Measurements from ENCODE around the gene HCK. TPM values are rescaled to one million over a fixed set of nuclear protein-coding genes. Genes with fewer than 3 reads are reported as not detected.

The HCK gene
- total and polyA plus RNA-seq, 4 donors: 18.5 to 304 (median 61.2) TPM

- Histone ChIP-seq H3K36me3 (ENCODE audit: control insufficient read depth in 4 of 4, insufficient read depth in 4 of 4, low read length in 4 of 4) (no peaks in the 10 kb centered on the region), H3K27ac (ENCODE audit: low read depth in 1 of 2, low read length in 1 of 2) (peak overlapping the region; percentile 34 to 49), H3K27me3 (ENCODE audit: control insufficient read depth in 3 of 3, insufficient read depth in 3 of 3, low read length in 2 of 3) (no peaks in the 10 kb centered on the region), H3K9ac (ENCODE audit: insufficient read depth in 1 of 2, low read length in 2 of 2) (no peak overlapping the region), H3K4me3 (no peak overlapping the region), H3K4me1 (ENCODE audit: control insufficient read depth in 5 of 5, insufficient read depth in 5 of 5, low read length in 5 of 5) (peaks cover 0 to 7% (median 0%) of the 10 kb centered on the region in 5 donors), H3K9me3 (ENCODE audit: control insufficient read depth in 4 of 4, insufficient read depth in 3 of 4, low read length in 3 of 4) (no peaks in the 10 kb centered on the region)
- WGBS, 2 donors: 79 to 85% methylated on average over 7 of the region's 7 CpGs
- DNase-seq: no peak
- ATAC-seq (ENCODE audit: insufficient read depth, low FRiP score): no peak
- TF ChIP-seq CTCF (IDR thresholded peaks at IDR 0.05; ENCODE audit: control extremely low read depth, extremely low read depth): no peak
Measured at GRCh38 chr20:32009564-32009963, 42.5 kb upstream of the HCK start.

GRCh38 chr20:32010101-32010500 is 41.9 kb upstream of the HCK start, which contains the start of gene CCM2L:
CCM2L (plus strand) TSS chr20:32010438; CDS start chr20:32010455, 17 bp downstream.
- no peak for TF ChIP-seq CTCF (IDR thresholded peaks at IDR 0.05; ENCODE audit: control extremely low read depth, extremely low read depth)
- H3K27ac ChIP-seq (ENCODE audit: low read depth in 1 of 2, low read length in 1 of 2): peak within 1 kb of the TSS; percentile 66 to 90
- no peaks in the 10 kb centered on the region for H3K36me3 ChIP-seq (ENCODE audit: control insufficient read depth in 4 of 4, insufficient read depth in 4 of 4, low read length in 4 of 4)
- no peak within 1 kb of the TSS for H3K9ac ChIP-seq (ENCODE audit: insufficient read depth in 1 of 2, low read length in 2 of 2)
- peaks cover 0 to 4% (median 0%) of the 10 kb centered on the region in 3 donors for H3K27me3 ChIP-seq (ENCODE audit: control insufficient read depth in 3 of 3, insufficient read depth in 3 of 3, low read length in 2 of 3)
- DNase-seq (no peak), ATAC-seq (ENCODE audit: insufficient read depth, low FRiP score) (no peak)
- peaks cover 0 to 7% (median 0%) of the 10 kb centered on the region in 5 donors for H3K4me1 ChIP-seq (ENCODE audit: control insufficient read depth in 5 of 5, insufficient read depth in 5 of 5, low read length in 5 of 5)
- no peaks in the 10 kb centered on the region for H3K9me3 ChIP-seq (ENCODE audit: control insufficient read depth in 4 of 4, insufficient read depth in 3 of 4, low read length in 3 of 4)
- WGBS, 2 donors: 49 to 59% methylated on average over 2 of the region's 2 CpGs
- H3K4me3 ChIP-seq: peak within 1 kb of the TSS; percentile 51

GRCh38 chr20:32010666-32011065 is 41.4 kb upstream of the HCK start:
- DNase-seq (no peak), ATAC-seq (ENCODE audit: insufficient read depth, low FRiP score) (no peak)
- 45 to 67% methylated on average over 8 of the region's 8 CpGs for WGBS, 2 donors
- Histone ChIP-seq H3K4me3 (peak overlapping the region; percentile 51), H3K9me3 (ENCODE audit: control insufficient read depth in 4 of 4, insufficient read depth in 3 of 4, low read length in 3 of 4) (no peaks in the 10 kb centered on the region), H3K9ac (ENCODE audit: insufficient read depth in 1 of 2, low read length in 2 of 2) (no peak overlapping the region), H3K27me3 (ENCODE audit: control insufficient read depth in 3 of 3, insufficient read depth in 3 of 3, low read length in 2 of 3) (peaks cover 0 to 8% (median 0%) of the 10 kb centered on the region in 3 donors), H3K27ac (ENCODE audit: low read depth in 1 of 2, low read length in 1 of 2) (peak overlapping the region; percentile 66 to 90), H3K36me3 (ENCODE audit: control insufficient read depth in 4 of 4, insufficient read depth in 4 of 4, low read length in 4 of 4) (no peaks in the 10 kb centered on the region), H3K4me1 (ENCODE audit: control insufficient read depth in 5 of 5, insufficient read depth in 5 of 5, low read length in 5 of 5) (peaks cover 0 to 7% (median 0%) of the 10 kb centered on the region in 5 donors)
- TF ChIP-seq CTCF (IDR thresholded peaks at IDR 0.05; ENCODE audit: control extremely low read depth, extremely low read depth): no peak

- H3K27me3 ChIP-seq (ENCODE audit: control insufficient read depth in 3 of 3, insufficient read depth in 3 of 3, low read length in 2 of 3): peaks cover 0 to 10% (median 2%) of the 10 kb centered on the region in 3 donors
- H3K4me1 ChIP-seq (ENCODE audit: control insufficient read depth in 5 of 5, insufficient read depth in 5 of 5, low read length in 5 of 5): peaks cover 0 to 4% (median 0%) of the 10 kb centered on the region in 5 donors
- H3K36me3 ChIP-seq (ENCODE audit: control insufficient read depth in 4 of 4, insufficient read depth in 4 of 4, low read length in 4 of 4): no peaks in the 10 kb centered on the region
- ATAC-seq (ENCODE audit: insufficient read depth, low FRiP score) (no peak), DNase-seq (no peak)
- TF ChIP-seq CTCF (IDR thresholded peaks at IDR 0.05; ENCODE audit: control extremely low read depth, extremely low read depth): no peak
- peak overlapping the region; percentile 4 for H3K4me3 ChIP-seq
- no peaks in the 10 kb centered on the region for H3K9me3 ChIP-seq (ENCODE audit: control insufficient read depth in 4 of 4, insufficient read depth in 3 of 4, low read length in 3 of 4)
- H3K9ac ChIP-seq (ENCODE audit: insufficient read depth in 1 of 2, low read length in 2 of 2): no peak overlapping the region
- no peak overlapping the region for H3K27ac ChIP-seq (ENCODE audit: low read depth in 1 of 2, low read length in 1 of 2)
- WGBS, 2 donors: 67 to 85% methylated on average over 5 of the region's 5 CpGs
Measured at GRCh38 chr20:32012159-32012688, 39.8 kb upstream of the HCK start.

Measured in lung (tissue), 12 donors.